GM12878 (cell line): ENCODE data around the gene SLCO2A1.

Experiments used
- CREM ChIP-seq: IDR thresholded peaks from 2 replicates; pipeline ENCODE4 v1.6.1; 2014; ENCODE audit warnings: antibody characterized with exemption, low read depth
- CTCF ChIP-seq, 3 experiments: IDR thresholded peaks in 2 of 3; conservative IDR thresholded peaks in 1 of 3; 2 replicates each; pipeline ENCODE4 v1.5.1; 2011; ENCODE audit warnings: low read depth in 3 of 3, low read length in 3 of 3, mild to moderate bottlenecking in 3 of 3, control low read depth in 2 of 3, moderate library complexity in 2 of 3, inconsistent platforms in 1 of 3, mixed read lengths in 1 of 3; ENCODE audit not compliant: control insufficient read depth in 2 of 3, insufficient read depth in 1 of 3; ENCODE audit errors: extremely low read depth in 1 of 3
- FOS ChIP-seq: IDR thresholded peaks from 3 replicates; pipeline ENCODE4 v1.6.1; 2011; ENCODE audit warnings: borderline replicate concordance; ENCODE audit not compliant: insufficient read length; ENCODE audit errors: extremely low read depth
- GABPA ChIP-seq: IDR thresholded peaks from 2 replicates; pipeline ENCODE4 v1.6.1; 2014; ENCODE audit warnings: antibody characterized with exemption, low read depth, mild to moderate bottlenecking, inconsistent platforms
- HDAC2 ChIP-seq: fragments of 200-600 bp; sonication (generic); IDR thresholded peaks from 2 replicates; pipeline ENCODE4 v1.6.1; 2017
- NFYB ChIP-seq: IDR thresholded peaks from 2 replicates; pipeline ENCODE4 v1.6.1; 2011; ENCODE audit warnings: low read depth, mild to moderate bottlenecking, low read length, improper control_type of control experiment, moderate library complexity; ENCODE audit not compliant: insufficient read depth
- POLR2A ChIP-seq: IDR thresholded peaks from 2 replicates; pipeline ENCODE4 v1.6.1; 2011; ENCODE audit warnings: low read depth, mild to moderate bottlenecking, low read length
- POLR2AphosphoS5 ChIP-seq: IDR thresholded peaks from 2 replicates; pipeline ENCODE4 v1.6.1; 2011; ENCODE audit warnings: mild to moderate bottlenecking, low read length, inconsistent platforms
- SMC3 ChIP-seq: IDR thresholded peaks from 2 replicates; pipeline ENCODE4 v1.6.1; 2011; ENCODE audit warnings: low read length, improper control_type of control experiment, borderline replicate concordance
- SRF ChIP-seq, 2 experiments: IDR thresholded peaks; 2 replicates each; pipeline ENCODE4 v1.6.1; 2011; ENCODE audit warnings: low read depth in 2 of 2, low read length in 2 of 2, mild to moderate bottlenecking in 1 of 2, moderate library complexity in 1 of 2
- USF2 ChIP-seq: IDR thresholded peaks from 2 replicates; pipeline ENCODE4 v1.6.1; 2011; ENCODE audit warnings: low read depth, low read length, improper control_type of control experiment, borderline replicate concordance
- ZNF217 ChIP-seq: fragments of 450-650 bp; IDR thresholded peaks from 2 replicates; pipeline ENCODE4 v1.6.1; 2017; ENCODE audit warnings: antibody characterized with exemption, mild to moderate bottlenecking
- ZZZ3 ChIP-seq: IDR thresholded peaks from 2 replicates; pipeline ENCODE4 v1.6.1; 2011; ENCODE audit warnings: low read depth; ENCODE audit not compliant: control insufficient read depth, insufficient read length

GRCh38 chr3:134076851-134077250 lies 47.1 kb upstream of the SLCO2A1 start:
- no peak for TF ChIP-seq CREM
- no peak for TF ChIP-seq NFYB
- TF ChIP-seq CTCF (IDR thresholded peaks at IDR 0.05 in 2 of 3, conservative IDR thresholded peaks at IDR 0.05 in 1 of 3; ENCODE audit: control insufficient read depth in 2 of 3, extremely low read depth in 1 of 3, insufficient read depth in 1 of 3, low read depth in 3 of 3, low read length in 3 of 3), result no peak
- TF ChIP-seq POLR2AphosphoS5, result no peak
- no peak for TF ChIP-seq ZZZ3
- TF ChIP-seq GABPA, result no peak
- TF ChIP-seq ZNF217, result no peak
- TF ChIP-seq USF2, result no peak
- TF ChIP-seq FOS, result no peak
- no peak for TF ChIP-seq SMC3
- no peak for TF ChIP-seq SRF (IDR thresholded peaks at IDR 0.05; ENCODE audit: low read depth in 2 of 2, low read length in 2 of 2)
- TF ChIP-seq POLR2A, result no peak
- no peak for TF ChIP-seq HDAC2
